Neural cell (in vitro differentiated cells): ENCODE results near the gene SPATA13. TPM values are rescaled to one million over a fixed set of nuclear protein-coding genes. Genes with fewer than 3 reads are reported as not detected.

Source experiments
- polyA plus RNA-seq: library from polyadenylated mRNA; depleted of rRNA; stranded (reverse); fragments of >200 nt; gene quantifications from 2 replicates; pipeline ENCODE4 v1.2.3, GENCODE V29; 2014
- small RNA-seq, 3 experiments: library from RNA; depleted of rRNA; stranded (forward); fragments of <200 nt; gene quantifications; one replicate each; pipeline ENCODE3, GENCODE V24; 2012

The SPATA13 gene
- polyA plus RNA-seq, 1 donor from 2014 or later, result 15.5 TPM

Small RNAs within 50 kb of the gene (small RNA-seq; reads per million reads assigned to genes)
- 37.3 to 44.0 (median 39.1) reads per million in 3 experiments for gene MIR2276

Other genes with a start within 250 kb of the SPATA13 start
- gene C1QTNF9, start 148.9 kb downstream of the SPATA13 start, polyA plus RNA-seq, result not detected in 2 replicates